ENCODE data around the gene ATMIN. TPM values are rescaled to one million over a fixed set of nuclear protein-coding genes. Genes with fewer than 3 reads are reported as not detected.

Gene ATMIN
- total and polyA plus RNA-seq, 2 of the 13 experiments (the other 11 are each of a cell fraction or from before 2014, with no cell fraction given): 34.6 to 60.4 TPM

GRCh38 chr16:80991792-80992430 lies 43.7 kb upstream of the ATMIN start (continued):
- TF ChIP-seq NONO (IDR thresholded peaks at IDR 0.05): no peak
- 0 out of 2 replicates have a peak, but pooled peaks have one; percentile 24 for TF ChIP-seq NONO (CRISPR knock-in tag; conservative IDR thresholded peaks at IDR 0.05)
- peak; percentile 27; the same call in 1 of the 2 replicates for TF ChIP-seq MIER3 (CRISPR knock-in tag; IDR thresholded peaks at IDR 0.05; ENCODE audit: borderline replicate concordance)
- peak; percentile 76 for TF ChIP-seq TBL1XR1 (IDR thresholded peaks at IDR 0.05; ENCODE audit: borderline replicate concordance, low read length, partially characterized antibody)
- TF ChIP-seq SMARCC2 (IDR thresholded peaks at IDR 0.05): peak; percentile 83; the same call in 1 of the 2 replicates
- TF ChIP-seq ZKSCAN1 (IDR thresholded peaks at IDR 0.05; ENCODE audit: low read length): no peak
- TF ChIP-seq AHDC1 (CRISPR knock-in tag; IDR thresholded peaks at IDR 0.05; ENCODE audit: borderline replicate concordance): peak; percentile 48; the same call in 1 of the 2 replicates
- TF ChIP-seq FOXA3 (CRISPR knock-in tag; IDR thresholded peaks at IDR 0.05): peak; percentile 95
- TF ChIP-seq SSRP1 (CRISPR knock-in tag; IDR thresholded peaks at IDR 0.05): no peak
- TF ChIP-seq FOXP1 (IDR thresholded peaks at IDR 0.05): peak; percentile 59; the same call in 1 of the 2 replicates
- TF ChIP-seq FOXP1 (CRISPR knock-in tag; IDR thresholded peaks at IDR 0.05): peak; percentile 90
